ENCODE measurements around the gene MNT.
A peak's percentile ranks its signal among the peaks of the same experiment; 100 is the strongest.

Gene MNT

GRCh38 chr17:2396568-2397246 is 4.2 kb downstream of the MNT start:
- H3K27ac ChIP-seq (ENCODE audit: insufficient read depth, low read depth, low read length, poor library complexity, severe bottlenecking), result peak overlapping the region; percentile 55
- peak overlapping the region; percentile 24 for H3K4me3 ChIP-seq (ENCODE audit: insufficient read depth, low read depth, low read length)
- H3K4me1 ChIP-seq (ENCODE audit: control insufficient read depth, insufficient read depth, low read length), result peaks cover 52% of the 10 kb centered on the region
- WGBS, 2 experiments, result 4 to 6% methylated on average over 34 of the region's 34 CpGs
- H3K27me3 ChIP-seq (ENCODE audit: control insufficient read depth, insufficient read depth, low read length, poor library complexity, severe bottlenecking), result peaks cover 5% of the 10 kb centered on the region
- no peaks in the 10 kb centered on the region for H3K36me3 ChIP-seq (ENCODE audit: control insufficient read depth, insufficient read depth, low read length)
- no peaks in the 10 kb centered on the region for H3K9me3 ChIP-seq (ENCODE audit: control insufficient read depth, low read length)

GRCh38 chr17:2396192-2396567 is 4.7 kb downstream of the MNT start:
- peaks cover 5% of the 10 kb centered on the region for H3K27me3 ChIP-seq (ENCODE audit: control insufficient read depth, insufficient read depth, low read length, poor library complexity, severe bottlenecking)
- H3K9me3 ChIP-seq (ENCODE audit: control insufficient read depth, low read length), result no peaks in the 10 kb centered on the region
- H3K27ac ChIP-seq (ENCODE audit: insufficient read depth, low read depth, low read length, poor library complexity, severe bottlenecking), result no peak overlapping the region
- H3K4me1 ChIP-seq (ENCODE audit: control insufficient read depth, insufficient read depth, low read length), result peaks cover 56% of the 10 kb centered on the region
- peak overlapping the region; percentile 24 for H3K4me3 ChIP-seq (ENCODE audit: insufficient read depth, low read depth, low read length)
- WGBS, 2 experiments, result 53 to 56% methylated on average over 7 of the region's 7 CpGs
- H3K36me3 ChIP-seq (ENCODE audit: control insufficient read depth, insufficient read depth, low read length), result no peaks in the 10 kb centered on the region

- Histone ChIP-seq H3K27me3 (ENCODE audit: control insufficient read depth, insufficient read depth, low read length, poor library complexity, severe bottlenecking) (peaks cover 5% of the 10 kb centered on the region), H3K36me3 (ENCODE audit: control insufficient read depth, insufficient read depth, low read length) (no peaks in the 10 kb centered on the region), H3K4me3 (ENCODE audit: insufficient read depth, low read depth, low read length) (no peak overlapping the region), H3K27ac (ENCODE audit: insufficient read depth, low read depth, low read length, poor library complexity, severe bottlenecking) (no peak overlapping the region), H3K9me3 (ENCODE audit: control insufficient read depth, low read length) (no peaks in the 10 kb centered on the region), H3K4me1 (ENCODE audit: control insufficient read depth, insufficient read depth, low read length) (peaks cover 56% of the 10 kb centered on the region)
- 77% methylated on average over 28 of the region's 28 CpGs for WGBS, 2 experiments
Observed at GRCh38 chr17:2395258-2396181, 5.3 kb downstream of the MNT start.

GRCh38 chr17:2394775-2395201 is 6.1 kb downstream of the MNT start:
- H3K4me3 ChIP-seq (ENCODE audit: insufficient read depth, low read depth, low read length), result no peak overlapping the region

GRCh38 chr17:2393954-2394749 is 6.7 kb downstream of the MNT start:
- 22% methylated on average over 53 of the region's 53 CpGs for WGBS, 2 experiments
- Histone ChIP-seq H3K36me3 (ENCODE audit: control insufficient read depth, insufficient read depth, low read length) (no peaks in the 10 kb centered on the region), H3K4me1 (ENCODE audit: control insufficient read depth, insufficient read depth, low read length) (peaks cover 61% of the 10 kb centered on the region), H3K4me3 (ENCODE audit: insufficient read depth, low read depth, low read length) (peak overlapping the region; percentile 22), H3K27me3 (ENCODE audit: control insufficient read depth, insufficient read depth, low read length, poor library complexity, severe bottlenecking) (peaks cover 5% of the 10 kb centered on the region), H3K9me3 (ENCODE audit: control insufficient read depth, low read length) (no peaks in the 10 kb centered on the region), H3K27ac (ENCODE audit: insufficient read depth, low read depth, low read length, poor library complexity, severe bottlenecking) (no peak overlapping the region)

More at GRCh38 chr17:2394775-2395201, 6.1 kb downstream of the MNT start:
- H3K9me3 ChIP-seq (ENCODE audit: control insufficient read depth, low read length), result no peaks in the 10 kb centered on the region
- H3K27me3 ChIP-seq (ENCODE audit: control insufficient read depth, insufficient read depth, low read length, poor library complexity, severe bottlenecking), result peaks cover 5% of the 10 kb centered on the region
- WGBS, 2 experiments, result 93 to 94% methylated on average over 16 of the region's 16 CpGs
- H3K36me3 ChIP-seq (ENCODE audit: control insufficient read depth, insufficient read depth, low read length), result no peaks in the 10 kb centered on the region
- H3K4me1 ChIP-seq (ENCODE audit: control insufficient read depth, insufficient read depth, low read length), result peaks cover 56% of the 10 kb centered on the region
- no peak overlapping the region for H3K27ac ChIP-seq (ENCODE audit: insufficient read depth, low read depth, low read length, poor library complexity, severe bottlenecking)

GRCh38 chr17:2393174-2393953 is 7.5 kb downstream of the MNT start:
- Histone ChIP-seq H3K9me3 (ENCODE audit: control insufficient read depth, low read length) (no peaks in the 10 kb centered on the region), H3K4me3 (ENCODE audit: insufficient read depth, low read depth, low read length) (peak overlapping the region; percentile 78), H3K27me3 (ENCODE audit: control insufficient read depth, insufficient read depth, low read length, poor library complexity, severe bottlenecking) (peaks cover 3% of the 10 kb centered on the region), H3K36me3 (ENCODE audit: control insufficient read depth, insufficient read depth, low read length) (no peaks in the 10 kb centered on the region), H3K4me1 (ENCODE audit: control insufficient read depth, insufficient read depth, low read length) (peaks cover 65% of the 10 kb centered on the region), H3K27ac (ENCODE audit: insufficient read depth, low read depth, low read length, poor library complexity, severe bottlenecking) (peak overlapping the region; percentile 95)
- 0% methylated on average over 98 to 99 of the region's 99 CpGs for WGBS, 2 experiments

GRCh38 chr17:2392252-2393173 is 8.3 kb downstream of the MNT start:
- Histone ChIP-seq H3K4me1 (ENCODE audit: control insufficient read depth, insufficient read depth, low read length) (peaks cover 59% of the 10 kb centered on the region), H3K9me3 (ENCODE audit: control insufficient read depth, low read length) (no peaks in the 10 kb centered on the region), H3K27ac (ENCODE audit: insufficient read depth, low read depth, low read length, poor library complexity, severe bottlenecking) (peak overlapping the region; percentile 95), H3K4me3 (ENCODE audit: insufficient read depth, low read depth, low read length) (peak overlapping the region; percentile 78), H3K36me3 (ENCODE audit: control insufficient read depth, insufficient read depth, low read length) (no peaks in the 10 kb centered on the region), H3K27me3 (ENCODE audit: control insufficient read depth, insufficient read depth, low read length, poor library complexity, severe bottlenecking) (no peaks in the 10 kb centered on the region)
- 4 to 5% methylated on average over 83 of the region's 83 CpGs for WGBS, 2 experiments

- Histone ChIP-seq H3K27me3 (ENCODE audit: control insufficient read depth, insufficient read depth, low read length, poor library complexity, severe bottlenecking) (no peaks in the 10 kb centered on the region), H3K27ac (ENCODE audit: insufficient read depth, low read depth, low read length, poor library complexity, severe bottlenecking) (no peak overlapping the region), H3K9me3 (ENCODE audit: control insufficient read depth, low read length) (no peaks in the 10 kb centered on the region), H3K36me3 (ENCODE audit: control insufficient read depth, insufficient read depth, low read length) (no peaks in the 10 kb centered on the region), H3K4me3 (ENCODE audit: insufficient read depth, low read depth, low read length) (peak overlapping the region; percentile 78), H3K4me1 (ENCODE audit: control insufficient read depth, insufficient read depth, low read length) (peaks cover 52% of the 10 kb centered on the region)
- 87 to 88% methylated on average over 18 of the region's 18 CpGs for WGBS, 2 experiments
Observed at GRCh38 chr17:2391597-2392251, 9.1 kb downstream of the MNT start.

Measured in ectodermal cell (in vitro differentiated cells).